AG08396 (cell line): Measurements from ENCODE around the gene PIAS3.

Experiments
- DNase-seq: peaks from one replicate; pipeline ENCODE4 v3.0.0; 2012; ENCODE audit warnings: low spot score, mixed read lengths

PIAS3 gene

DNA sequence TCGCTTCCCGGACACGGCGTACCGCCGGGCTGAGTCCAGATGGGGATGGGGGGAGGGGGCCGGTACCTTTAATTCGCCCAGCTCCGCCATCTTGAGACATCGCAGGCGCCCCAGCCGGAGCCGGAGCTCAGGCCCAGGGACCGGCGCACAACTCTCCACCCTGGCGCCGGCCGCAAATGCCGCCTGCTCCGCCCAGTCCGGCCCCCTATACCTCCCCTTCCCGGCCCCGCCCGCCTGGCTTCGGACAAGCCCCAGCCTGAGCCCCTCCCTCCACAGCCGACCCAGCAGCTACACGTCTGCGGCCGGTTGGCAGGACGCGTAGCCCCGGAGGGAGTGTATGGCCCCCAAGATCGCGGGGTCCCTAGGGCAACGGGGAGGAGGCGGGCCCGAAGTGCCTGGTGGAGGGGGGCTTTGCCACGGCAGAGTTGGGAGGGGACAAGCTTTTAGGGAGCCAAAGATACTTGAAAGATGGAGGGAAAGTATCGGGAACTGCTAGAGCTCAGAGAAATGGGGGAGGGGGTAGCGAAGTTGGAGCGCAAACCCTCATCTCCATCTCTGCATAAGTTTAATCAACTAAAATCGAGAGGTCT is at the start of gene PIAS3:
PIAS3 (minus strand) TSS at position 181 of the 590 bp plus-strand sequence; CDS start at position 90, 91 bp downstream.
- DNase-seq: peak; percentile 98

DNA sequence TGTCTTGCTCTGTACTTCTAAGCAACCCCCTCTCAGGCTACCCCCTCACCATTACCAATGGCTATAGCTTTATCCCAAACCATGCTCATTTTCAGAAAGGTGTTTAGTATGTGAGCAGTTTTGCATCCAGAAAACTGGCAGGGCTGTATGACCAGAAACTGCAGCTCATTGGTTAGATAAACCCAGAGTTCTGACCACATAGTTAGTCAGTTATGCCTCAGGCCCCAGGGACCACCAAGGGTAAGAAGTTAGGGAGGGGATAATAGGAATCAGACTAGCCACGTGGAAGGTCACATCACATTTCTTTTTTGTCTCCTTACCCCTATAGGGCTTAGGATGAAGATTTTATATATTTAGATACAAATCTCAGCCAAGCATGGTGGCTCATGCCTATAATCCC is 49.8 kb upstream of the PIAS3 start:
- no peak for DNase-seq

DNA sequence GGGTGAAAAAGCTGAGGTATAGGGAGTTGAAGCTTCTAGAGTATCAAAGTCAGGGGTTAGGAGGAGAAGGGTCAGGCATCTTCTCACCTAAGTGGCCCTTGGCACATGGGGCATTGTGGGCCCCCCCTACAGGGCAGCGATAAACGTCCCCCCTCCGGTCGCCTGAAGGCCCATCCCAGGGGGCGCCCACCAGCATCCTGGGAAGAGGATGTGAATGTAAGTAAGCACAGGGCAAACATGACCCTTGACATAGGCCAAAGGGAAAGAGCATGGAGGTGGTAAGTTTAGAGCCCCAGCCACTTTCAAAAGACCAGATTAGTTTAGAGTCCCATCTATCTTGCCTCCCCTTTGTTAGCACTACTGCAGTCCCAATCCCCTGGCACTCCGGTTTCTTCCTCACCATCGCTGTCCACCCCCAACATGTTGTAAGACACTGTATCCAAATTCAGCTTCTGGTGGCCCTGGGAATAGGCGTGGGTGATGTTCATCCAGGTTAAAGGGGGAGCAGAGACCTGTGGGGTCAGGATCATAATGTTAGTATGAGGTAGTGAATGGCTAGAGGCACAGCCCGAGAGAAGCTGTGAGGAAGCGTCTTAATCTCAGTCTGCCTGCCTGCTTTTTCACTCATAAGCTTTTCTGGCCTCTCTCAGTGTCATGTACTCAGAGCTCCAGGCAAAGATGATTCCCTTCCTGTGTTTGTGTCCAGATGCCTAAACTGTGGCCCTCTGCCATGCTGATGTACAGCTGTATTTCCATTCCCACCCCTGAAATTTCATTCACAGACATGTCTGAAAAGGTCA is 48.3 kb upstream of the PIAS3 start:
- DNase-seq: no peak

DNA sequence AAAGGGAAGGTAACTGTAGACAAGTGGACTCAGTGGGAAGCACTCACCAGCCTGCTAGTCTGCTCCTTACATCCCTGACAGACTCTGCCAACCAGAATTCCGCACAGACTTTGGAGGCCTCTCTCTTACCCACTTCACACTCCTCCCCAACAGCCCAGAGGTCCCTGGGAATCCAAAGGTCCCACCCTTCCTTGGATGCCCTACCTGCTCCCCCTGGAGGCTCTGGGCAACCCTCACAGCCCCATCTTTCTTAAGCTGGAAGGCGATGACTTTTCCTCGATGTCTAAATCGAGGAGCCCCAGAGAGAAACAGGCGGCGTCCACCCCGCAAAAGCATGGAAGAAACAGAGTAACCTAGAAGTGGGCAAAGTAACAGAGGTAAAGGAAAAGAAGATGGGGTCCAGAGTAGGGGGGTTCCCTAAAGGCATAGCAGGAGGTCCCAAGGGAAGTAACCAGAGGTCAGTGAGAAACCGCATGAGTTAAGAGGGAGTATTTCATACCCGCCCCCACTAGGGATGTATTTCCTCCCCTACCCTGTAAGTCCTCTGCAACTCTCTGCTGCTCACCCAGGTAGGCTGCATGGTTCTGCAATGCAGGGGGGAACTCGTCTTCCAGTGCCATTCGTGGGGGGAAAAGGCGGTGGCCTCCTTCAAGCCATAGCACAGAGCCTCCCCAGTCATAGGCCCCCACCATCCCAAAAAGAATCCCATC is 42.6 kb upstream of the PIAS3 start:
- DNase-seq: no peak

DNA sequence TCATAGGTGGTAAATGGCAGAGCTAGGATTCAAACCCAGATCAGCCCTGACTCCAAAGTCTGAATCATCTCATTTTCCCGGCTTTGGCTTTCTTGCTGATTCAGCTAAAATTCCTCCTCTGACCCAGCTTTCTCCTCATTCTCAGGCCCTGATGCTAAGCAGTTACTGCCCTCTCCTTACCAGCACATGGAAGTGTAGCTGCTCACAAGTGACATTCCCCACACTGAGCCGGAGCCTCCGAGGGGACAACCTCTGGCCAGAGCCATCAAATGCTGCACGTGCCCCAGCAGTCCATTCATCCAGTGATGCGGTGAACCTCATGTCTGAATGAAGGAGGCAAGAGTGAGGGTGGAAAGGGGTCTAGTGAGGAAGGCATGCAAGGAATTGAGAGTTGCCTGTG is 39.9 kb upstream of the PIAS3 start:
- no peak for DNase-seq

DNA sequence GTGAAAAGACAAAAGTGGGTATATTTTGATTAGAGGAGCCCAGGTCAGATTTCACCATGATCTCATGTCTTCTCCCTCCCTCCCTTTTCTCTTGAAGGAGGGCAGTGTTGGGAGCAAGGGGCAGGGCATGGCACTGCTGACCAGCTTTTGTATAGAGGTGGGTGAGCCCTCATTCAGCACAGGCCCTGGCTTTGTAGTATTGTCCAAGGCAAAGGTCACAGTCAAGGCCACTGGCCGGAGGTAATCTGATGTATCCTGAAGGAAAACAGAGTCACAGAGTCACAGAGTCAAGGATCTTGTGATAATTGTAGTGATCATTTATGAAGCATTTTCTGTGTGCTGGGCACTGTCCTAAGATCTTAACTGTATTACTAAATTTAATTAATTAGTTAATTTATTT is 39.1 kb upstream of the PIAS3 start:
- DNase-seq: no peak

DNA sequence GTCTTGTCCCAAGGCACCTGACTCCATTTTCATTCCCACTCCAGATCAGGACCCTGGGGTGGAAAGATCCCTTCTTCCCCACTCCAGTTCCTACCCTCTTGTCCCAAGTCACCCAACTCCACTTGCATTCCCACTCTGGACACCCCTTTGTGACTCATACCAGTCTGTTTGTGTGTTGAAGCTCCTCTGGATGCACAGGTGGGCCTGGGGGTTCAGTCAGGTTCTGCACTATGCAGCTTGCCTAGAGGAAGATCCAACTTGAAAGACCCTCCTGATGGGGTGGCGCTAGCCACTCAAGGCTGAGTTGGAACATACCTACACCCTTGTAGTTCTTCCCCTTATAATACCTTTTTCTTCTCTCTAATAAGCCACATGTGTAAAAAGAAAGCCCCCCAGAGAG is 36.6 kb upstream of the PIAS3 start:
- no peak for DNase-seq

DNA sequence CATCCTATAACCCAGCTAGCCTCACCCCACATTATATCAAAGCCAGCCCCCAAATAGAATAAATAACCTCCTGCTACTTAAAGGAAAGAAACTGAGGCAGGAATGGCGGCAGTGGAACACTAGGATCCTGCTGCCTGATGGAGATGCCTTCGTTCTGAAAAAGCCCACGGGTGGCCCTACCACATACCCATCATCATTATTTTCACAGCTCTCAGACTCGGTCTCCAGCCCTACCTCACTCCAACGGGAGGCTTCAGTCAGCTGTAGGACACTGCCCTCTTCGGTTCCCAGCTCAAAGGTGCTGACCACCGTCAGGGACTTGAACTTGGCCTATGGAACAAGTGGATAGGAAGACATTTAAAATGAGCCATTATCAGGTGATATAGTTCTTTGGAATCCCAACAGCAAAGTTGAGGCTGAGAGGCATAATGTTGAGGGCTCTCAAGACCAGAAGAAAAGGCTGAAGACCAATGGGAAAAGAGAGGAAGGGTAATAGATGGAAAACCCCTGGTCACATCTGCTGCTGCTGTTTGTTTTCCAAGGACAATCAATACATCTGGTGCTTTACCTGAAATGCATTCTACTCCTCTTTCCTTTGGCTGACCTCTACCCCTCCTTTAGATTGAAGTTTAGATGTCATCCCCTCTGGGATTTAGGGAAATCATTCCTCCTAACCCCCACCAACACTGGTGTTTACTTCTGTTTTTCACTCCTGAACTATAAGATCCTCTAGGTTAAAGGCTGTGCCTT is 34.6 kb upstream of the PIAS3 start:
- DNase-seq: no peak

DNA sequence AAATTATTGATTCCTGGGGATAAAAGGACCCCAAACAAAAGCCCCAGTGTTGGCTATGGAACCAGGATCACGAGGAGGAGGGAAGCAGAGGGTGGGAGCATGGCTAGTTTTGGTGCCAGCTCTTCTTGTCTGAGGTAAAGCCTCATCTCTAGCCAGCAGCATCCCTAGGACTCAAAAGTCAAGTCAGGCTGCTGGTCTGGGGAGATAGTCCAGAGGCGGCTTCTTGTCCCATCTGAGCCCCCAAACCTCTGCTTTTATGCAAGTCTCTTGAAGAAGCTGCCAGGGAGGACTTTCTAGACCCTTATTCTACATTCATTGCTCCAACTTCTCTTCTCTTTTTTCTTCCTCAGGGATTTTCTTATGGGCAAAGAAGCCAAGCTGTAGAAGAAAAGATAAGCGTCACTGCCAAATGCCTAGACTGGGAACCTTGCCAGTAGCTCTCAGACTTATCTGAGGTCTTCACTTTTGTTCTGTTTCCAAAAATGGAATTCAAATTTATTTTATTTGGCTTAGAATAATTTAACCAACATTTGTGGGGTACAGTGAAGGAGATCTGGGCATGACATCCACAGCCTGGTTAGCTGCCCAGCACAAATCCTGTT is 33.7 kb upstream of the PIAS3 start:
- no peak for DNase-seq

DNA sequence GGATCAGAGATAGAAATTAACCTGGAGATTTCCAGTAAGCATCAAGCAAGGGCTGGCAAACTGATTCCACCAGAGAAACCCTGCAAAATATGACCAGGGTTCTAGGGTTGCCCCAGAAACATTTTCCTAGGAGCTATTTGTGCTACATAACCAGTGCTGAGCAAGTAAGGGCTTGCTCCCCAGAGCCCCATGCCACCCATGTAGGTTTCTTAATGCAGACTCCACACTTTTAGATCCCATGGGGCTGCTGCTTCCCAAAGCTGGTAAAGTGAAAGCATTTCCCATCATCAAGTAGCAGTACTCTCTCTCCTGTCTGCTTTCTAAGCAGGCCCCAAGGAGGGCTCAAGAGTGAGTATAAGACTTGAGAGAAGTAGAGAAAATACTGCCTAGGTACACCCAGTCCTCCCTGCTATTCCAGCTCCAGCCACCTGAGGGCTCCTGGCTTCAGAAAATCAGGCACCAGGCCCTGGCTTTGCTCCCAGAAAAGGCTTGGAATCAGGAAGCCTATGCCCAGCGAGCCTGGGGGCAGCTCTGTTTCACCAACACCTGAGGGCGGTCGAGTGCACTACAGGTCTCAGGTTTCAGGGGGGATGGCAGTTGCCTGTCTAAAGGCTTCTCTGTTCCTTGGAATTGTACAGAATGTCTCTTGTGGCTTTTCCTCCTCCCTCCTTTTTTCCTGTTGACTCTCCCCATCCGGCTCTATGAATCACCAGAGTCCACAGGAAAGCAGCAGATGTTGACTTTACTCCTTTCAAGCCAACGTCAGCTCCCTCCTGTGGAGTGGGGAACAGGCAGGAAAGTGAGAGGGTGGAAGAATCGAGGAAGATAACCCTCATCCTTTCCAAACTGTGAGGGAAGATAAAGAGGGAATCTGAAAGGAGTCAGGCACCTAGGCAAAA is 33.0 kb upstream of the PIAS3 start:
- peak; percentile 92 for DNase-seq

DNA sequence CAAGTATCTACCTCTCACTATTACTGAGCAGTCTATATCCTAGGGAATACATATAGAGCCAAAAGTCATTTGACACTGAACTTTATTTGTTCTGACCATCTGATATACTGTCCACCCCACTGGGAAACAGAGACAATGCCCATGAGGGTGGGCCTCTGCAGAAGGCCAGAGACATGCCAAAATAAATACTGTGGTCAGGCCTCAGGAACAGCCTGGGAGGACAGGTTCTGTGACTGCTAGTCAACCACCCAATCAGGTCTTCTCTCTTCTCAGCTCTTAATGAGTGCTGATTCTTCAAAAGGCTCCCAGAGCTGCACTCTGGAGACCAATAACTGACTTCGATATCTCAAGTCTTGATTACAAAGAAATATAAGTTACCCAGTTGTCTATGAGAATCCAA is 32.3 kb upstream of the PIAS3 start:
- DNase-seq: no peak

DNA sequence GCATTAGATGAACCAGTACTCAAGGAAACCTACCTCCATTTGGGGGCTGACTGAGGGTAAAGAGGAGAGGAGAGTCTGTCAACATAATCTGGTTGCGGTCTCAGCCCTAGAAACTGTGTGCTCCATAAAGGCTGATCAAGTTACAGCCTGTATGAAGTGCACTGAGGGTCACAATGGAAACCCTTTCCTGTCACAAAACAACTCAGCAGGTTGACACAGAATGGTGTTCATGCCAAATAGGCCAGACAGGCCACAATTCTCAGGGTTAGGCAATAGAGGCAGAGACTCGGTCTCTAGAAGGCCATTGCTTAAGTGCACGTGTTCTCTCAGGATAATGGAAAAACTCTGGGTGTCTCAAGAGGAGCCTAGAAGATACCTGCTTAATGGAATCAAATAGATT is 30.8 kb upstream of the PIAS3 start:
- no peak for DNase-seq

DNA sequence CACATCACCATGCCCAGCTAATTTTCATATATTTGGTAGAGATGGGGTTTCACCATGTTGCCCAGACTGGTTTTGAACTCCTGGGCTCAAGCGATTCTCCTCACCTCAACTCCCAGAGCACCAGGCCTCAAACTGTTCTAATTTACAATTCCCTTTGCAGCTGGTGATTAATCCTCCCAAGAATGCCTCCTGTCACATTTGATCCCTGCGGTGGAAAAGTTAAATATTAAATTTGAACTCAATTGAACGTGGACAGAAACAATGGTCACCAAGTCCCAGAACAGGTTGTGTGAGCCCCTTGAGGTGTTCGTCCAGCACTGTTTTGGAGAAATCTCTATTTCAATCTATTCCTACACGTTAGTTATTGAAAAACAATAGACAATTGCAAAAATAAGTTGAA is 28.8 kb upstream of the PIAS3 start:
- DNase-seq: no peak

DNA sequence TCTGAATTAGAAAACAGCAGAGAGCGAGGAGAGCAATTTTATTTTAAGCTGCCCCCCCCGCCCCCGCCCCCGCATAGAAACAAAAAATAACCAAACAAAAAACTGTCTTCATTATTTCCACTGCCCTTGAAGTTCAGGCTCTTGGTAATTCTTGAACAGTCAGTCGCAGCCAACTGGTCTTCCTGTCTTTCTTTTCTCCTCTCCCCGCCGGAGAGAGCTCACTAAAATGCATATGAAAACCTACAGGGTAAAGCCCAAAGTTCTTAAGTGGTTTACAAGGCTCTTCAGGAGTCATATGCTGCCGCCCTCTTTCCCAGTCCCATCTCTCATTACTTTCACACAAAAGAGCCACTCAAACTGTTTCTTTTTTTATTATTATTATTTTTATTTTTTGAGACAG is 27.9 kb upstream of the PIAS3 start:
- no peak for DNase-seq

DNA sequence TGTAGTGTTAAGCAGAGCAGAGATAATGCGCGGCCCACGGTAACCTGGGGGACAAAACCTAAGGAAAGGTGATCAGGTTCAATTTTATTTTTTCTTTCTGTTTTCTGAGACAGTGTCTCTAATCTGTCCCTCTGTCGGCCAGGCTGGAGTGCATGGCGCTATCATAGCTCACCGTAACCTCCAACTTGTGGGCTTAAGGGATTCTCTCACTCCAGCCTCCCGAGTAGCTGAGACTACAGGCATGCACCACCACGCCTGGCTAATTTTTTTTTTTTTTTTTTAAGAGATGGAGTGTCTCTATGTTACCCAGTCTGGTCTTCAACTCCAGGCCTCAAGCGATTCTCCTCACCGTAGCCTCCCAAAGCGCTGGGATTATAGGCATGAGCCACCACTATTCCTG is 27.5 kb upstream of the PIAS3 start:
- DNase-seq: no peak

DNA sequence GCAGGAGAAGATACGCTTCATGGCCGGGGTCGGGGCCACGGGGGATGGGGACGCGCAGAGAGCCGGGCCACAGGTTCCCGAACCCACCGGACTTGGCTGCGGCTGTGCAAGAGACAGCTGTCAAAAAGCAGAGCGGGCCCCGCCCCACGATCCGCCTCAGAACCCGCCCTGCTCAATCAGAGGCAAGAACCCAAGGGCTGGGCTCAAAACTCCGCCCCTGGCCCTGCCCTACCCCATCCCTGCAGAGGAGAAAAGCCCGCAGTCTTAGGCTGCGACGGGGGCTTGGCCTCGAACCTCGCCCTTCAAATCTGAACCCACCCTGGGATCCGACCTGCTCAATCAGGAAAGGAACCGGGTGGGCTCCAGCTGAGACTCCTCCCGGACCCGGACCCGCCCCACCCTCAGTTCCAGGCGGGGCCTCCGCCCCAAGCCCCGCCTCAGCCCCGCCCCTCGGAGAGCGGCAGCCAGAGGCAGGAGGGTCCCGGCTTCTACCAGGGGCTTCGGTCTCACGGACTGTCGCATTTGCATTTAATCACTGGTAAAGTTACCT is 26.9 kb upstream of the PIAS3 start, which contains the start of gene ANKRD35:
ANKRD35 (minus strand) TSS at position 129 of the 550 bp plus-strand sequence; CDS start at position 21, 108 bp downstream.
- peak; percentile 90 for DNase-seq

DNA sequence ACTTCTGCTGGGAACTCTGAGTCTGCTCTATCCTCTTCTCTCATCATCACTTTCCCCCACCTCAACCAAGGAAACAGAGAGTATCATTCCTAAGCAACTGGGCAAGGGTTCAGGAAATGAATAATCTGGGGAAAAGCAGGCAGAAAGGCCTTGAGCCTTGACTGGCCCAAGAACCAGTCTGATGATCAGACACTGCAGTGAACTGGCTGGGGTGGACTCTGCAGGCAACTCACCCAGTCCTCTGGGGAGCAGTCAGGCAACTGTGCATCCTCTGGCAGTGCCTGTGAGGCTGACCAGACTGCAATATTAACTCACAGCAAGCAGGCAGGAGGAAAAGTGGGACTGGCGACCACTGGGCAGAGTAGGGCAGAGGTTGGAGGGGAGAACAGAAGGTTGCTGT is 25.8 kb upstream of the PIAS3 start:
- peak; percentile 49 for DNase-seq

DNA sequence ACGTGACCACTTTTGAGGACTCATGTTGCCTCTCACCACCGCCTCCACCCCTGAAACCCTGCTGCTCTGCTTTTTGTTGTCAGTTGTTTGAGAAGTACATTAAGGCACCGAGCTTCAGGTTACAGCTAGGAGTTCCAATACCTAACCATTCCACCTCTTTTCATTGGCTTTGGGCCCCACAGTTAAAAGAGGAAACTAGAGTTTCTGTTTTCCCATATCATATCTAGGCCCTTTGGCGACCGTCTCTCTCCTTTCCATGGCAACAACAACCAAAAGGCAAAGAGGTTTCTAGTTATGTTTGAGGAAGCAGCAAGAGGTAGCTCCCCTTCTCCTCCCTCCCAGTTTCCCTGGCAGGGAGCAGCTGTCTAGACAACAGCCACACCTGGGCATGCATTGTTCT is 20.9 kb upstream of the PIAS3 start:
- DNase-seq: no peak

DNA sequence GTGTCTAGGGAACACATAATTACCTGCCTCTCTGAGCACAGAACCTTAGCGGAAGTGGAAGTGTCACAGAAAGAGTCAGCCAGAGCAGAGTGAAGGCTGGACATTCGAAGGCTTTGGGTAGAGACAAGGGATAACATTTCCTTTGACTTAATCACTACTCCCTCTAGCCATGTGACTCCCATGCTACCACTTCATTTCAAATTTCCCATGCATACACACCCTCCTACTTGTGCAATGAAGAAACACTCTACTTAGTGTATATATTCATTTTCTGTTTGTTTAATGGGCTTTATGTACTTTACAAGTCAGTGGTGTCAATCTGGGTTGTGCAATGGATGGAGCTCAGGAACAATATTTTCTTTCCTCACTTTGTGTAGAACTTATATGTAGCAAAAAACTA is 19.8 kb upstream of the PIAS3 start:
- no peak for DNase-seq

DNA sequence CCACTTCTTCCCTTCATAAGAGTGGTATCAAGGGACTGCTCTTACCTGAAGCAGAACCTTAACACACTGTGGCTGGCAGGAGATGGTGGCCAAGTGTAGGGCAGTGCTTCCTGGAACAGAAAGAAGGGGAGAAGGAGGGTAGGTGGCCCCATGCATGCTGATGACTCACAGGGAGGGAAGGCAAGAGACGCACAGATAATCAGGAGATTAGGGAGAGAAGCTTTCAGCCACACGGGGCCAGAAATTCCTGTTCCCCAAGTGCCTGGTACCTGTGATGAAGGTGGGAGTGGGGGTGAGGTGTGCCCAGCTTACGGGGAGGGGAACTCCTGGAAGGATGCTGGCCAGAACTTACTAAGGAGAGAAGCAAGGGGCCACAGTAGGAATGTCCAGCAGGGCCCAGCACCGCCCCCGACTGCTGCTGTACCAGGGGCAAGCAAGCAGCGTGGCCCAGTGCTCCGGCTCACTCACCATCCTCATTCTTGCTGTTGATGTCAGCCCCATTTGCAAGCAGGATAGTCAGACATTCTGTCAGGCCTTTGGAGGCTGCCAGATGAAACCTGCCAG is 19.1 kb upstream of the PIAS3 start:
- no peak for DNase-seq
